Calu3 (cell line): Measurements from ENCODE around the gene COX6B2. TPM values are rescaled to one million over a fixed set of nuclear protein-coding genes. Genes with fewer than 3 reads are reported as not detected.

ENCODE experiments used
- BruUV-seq: library from RNA; stranded (reverse); fragments of 400-500 nt; replicated peaks from 2 replicates; lab custom pipeline; 2021; lab: Mats Ljungman, UMichigan
- CTCF ChIA-PET: fragments of 300-600 bp; sonication (Branson Sonifier 250); formaldehyde crosslinking; loops from one replicate; lab custom pipeline; 2022; ENCODE audit warnings: antibody characterized with exemption; lab: Charles Lee
- DNase-seq: peaks from one replicate; pipeline ENCODE4 v3.0.0; 2022
- H3K27ac Mint-ChIP-seq: one replicate; pipeline ENCODE4 v1.8.0; 2022; ENCODE audit warnings: mixed read lengths; ENCODE audit not compliant: unreplicated experiment
- H3K27me3 Mint-ChIP-seq: one replicate; pipeline ENCODE4 v1.8.0; 2022; ENCODE audit warnings: mixed read lengths; ENCODE audit not compliant: unreplicated experiment
- H3K36me3 Mint-ChIP-seq: one replicate; pipeline ENCODE4 v1.8.0; 2022; ENCODE audit warnings: mild to moderate bottlenecking, moderate library complexity, mixed read lengths; ENCODE audit not compliant: insufficient read depth, unreplicated experiment
- H3K4me1 Mint-ChIP-seq: one replicate; pipeline ENCODE4 v1.8.0; 2022; ENCODE audit warnings: mild to moderate bottlenecking, low read depth, mixed read lengths; ENCODE audit not compliant: unreplicated experiment
- H3K4me3 Mint-ChIP-seq: one replicate; pipeline ENCODE4 v1.8.0; 2022; ENCODE audit warnings: mild to moderate bottlenecking, low read depth, moderate library complexity, mixed read lengths; ENCODE audit not compliant: unreplicated experiment
- H3K9me3 Mint-ChIP-seq: one replicate; pipeline ENCODE4 v1.8.0; 2022; ENCODE audit warnings: low read depth, mixed read lengths; ENCODE audit not compliant: unreplicated experiment
- intact Hi-C: fragments of 100-400 bp; cut with micrococcal nuclease; formaldehyde crosslinking; loops from one replicate; pipeline ENCODE4 v1.10.0; 2022; ENCODE audit not compliant: unreplicated experiment
- total RNA-seq: library from RNA; stranded (reverse); gene quantifications from 2 replicates; pipeline ENCODE4 v1.2.3, GENCODE V29; 2022
- TF ChIP-seq, protein P1 (sequence below): fragments of 200-600 bp; IDR thresholded peaks from one replicate; pipeline ENCODE4 v1.8.0; 2022; ENCODE audit warnings: antibody characterized with exemption; ENCODE audit not compliant: unreplicated experiment

COX6B2 gene
- total RNA-seq, 1 experiment from 2014 or later: 3.4 TPM

DNA sequence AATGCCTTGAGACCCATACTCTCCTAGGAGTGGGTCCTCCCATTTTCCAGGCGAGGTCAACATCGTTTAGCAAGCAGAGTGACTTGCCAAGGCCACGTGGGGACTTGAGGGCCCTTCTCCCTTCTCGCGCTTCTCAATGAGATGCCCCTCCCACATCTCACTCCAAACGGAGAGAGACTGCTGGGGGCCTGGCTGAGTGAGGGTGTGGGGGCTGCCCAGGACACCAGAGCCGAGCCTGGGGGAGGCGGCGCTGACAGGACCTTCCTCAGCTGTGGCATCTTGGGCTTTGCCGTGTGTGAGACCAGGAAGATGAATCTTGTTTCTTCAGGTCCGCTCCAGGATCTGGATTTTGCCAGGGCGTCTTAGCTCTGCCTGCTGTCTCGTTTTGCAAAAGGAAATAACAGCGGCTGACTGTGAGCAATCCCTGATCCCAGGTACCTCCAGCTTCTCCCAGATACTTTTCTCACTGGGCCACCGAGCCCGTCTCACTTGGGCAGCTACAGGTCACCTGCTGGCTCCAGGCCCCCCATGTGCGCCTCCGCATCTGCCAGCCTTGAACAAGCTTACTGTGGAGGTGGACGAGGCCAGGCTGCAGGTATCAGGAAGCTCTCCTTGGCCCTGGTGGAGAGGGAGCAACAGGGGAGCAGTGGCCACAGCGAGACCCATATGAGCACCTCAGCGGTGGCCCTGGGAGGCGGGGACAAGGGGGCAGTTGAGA, 6.0 kb downstream of the COX6B2 start:
- Mint-ChIP-seq H3K36me3 (peaks cover 28% of the 10 kb centered on the region), H3K27ac (no peak overlapping the region), H3K9me3 (no peaks in the 10 kb centered on the region), H3K4me3 (no peak overlapping the region), H3K4me1 (peaks cover 45% of the 10 kb centered on the region), H3K27me3 (peaks cover 28% of the 10 kb centered on the region)
- CTCF ChIA-PET: interaction anchor here (1.3 kb wide), 1 partner anchor 9 kb away, joined by 3 read pairs; no protein-coding TSS in a partner anchor
- TF ChIP-seq, protein P1, sequence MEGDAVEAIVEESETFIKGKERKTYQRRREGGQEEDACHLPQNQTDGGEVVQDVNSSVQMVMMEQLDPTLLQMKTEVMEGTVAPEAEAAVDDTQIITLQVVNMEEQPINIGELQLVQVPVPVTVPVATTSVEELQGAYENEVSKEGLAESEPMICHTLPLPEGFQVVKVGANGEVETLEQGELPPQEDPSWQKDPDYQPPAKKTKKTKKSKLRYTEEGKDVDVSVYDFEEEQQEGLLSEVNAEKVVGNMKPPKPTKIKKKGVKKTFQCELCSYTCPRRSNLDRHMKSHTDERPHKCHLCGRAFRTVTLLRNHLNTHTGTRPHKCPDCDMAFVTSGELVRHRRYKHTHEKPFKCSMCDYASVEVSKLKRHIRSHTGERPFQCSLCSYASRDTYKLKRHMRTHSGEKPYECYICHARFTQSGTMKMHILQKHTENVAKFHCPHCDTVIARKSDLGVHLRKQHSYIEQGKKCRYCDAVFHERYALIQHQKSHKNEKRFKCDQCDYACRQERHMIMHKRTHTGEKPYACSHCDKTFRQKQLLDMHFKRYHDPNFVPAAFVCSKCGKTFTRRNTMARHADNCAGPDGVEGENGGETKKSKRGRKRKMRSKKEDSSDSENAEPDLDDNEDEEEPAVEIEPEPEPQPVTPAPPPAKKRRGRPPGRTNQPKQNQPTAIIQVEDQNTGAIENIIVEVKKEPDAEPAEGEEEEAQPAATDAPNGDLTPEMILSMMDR: no peak
- BruUV-seq: no TSS peak
- intact Hi-C loops: no loop called here
- no peak for DNase-seq

DNA sequence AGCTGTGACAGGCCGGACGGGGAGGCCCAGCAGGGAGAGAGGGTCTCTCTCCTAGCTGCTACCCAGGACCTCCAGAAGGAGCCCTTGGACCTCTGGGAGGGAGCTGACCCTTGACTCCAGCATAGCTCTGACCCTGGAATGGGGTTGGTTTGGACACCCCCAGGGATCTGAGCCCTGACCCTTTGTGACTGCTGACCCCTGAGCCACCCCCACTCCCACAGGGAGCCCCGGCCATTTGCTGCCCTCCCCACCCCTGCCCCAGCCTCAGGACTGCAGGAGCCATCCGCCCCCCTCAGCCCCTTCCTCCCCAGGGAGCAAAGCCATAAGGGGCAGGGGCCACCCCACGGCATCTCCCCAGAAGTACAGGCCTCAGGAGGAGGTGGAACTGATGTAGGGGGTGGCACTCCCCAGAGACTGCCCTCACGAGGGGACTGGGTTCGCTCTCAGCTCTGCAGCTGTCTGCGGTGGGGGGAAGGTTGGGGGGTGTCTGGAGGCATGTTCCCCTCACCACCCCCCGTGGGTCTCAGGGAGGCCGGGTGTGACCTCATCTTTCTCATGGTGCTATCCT, 7.0 kb downstream of the COX6B2 start:
- CTCF ChIA-PET: no interaction called here
- no TSS peak for BruUV-seq
- TF ChIP-seq, protein P1: no peak
- DNase-seq: no peak
- H3K27me3 Mint-ChIP-seq: peaks cover 19% of the 10 kb centered on the region
- H3K27ac Mint-ChIP-seq: no peak overlapping the region
- intact Hi-C loops: no loop called here
- no peaks in the 10 kb centered on the region for H3K9me3 Mint-ChIP-seq
- no peak overlapping the region for H3K4me3 Mint-ChIP-seq
- peaks cover 36% of the 10 kb centered on the region for H3K4me1 Mint-ChIP-seq
- H3K36me3 Mint-ChIP-seq: peaks cover 25% of the 10 kb centered on the region

DNA sequence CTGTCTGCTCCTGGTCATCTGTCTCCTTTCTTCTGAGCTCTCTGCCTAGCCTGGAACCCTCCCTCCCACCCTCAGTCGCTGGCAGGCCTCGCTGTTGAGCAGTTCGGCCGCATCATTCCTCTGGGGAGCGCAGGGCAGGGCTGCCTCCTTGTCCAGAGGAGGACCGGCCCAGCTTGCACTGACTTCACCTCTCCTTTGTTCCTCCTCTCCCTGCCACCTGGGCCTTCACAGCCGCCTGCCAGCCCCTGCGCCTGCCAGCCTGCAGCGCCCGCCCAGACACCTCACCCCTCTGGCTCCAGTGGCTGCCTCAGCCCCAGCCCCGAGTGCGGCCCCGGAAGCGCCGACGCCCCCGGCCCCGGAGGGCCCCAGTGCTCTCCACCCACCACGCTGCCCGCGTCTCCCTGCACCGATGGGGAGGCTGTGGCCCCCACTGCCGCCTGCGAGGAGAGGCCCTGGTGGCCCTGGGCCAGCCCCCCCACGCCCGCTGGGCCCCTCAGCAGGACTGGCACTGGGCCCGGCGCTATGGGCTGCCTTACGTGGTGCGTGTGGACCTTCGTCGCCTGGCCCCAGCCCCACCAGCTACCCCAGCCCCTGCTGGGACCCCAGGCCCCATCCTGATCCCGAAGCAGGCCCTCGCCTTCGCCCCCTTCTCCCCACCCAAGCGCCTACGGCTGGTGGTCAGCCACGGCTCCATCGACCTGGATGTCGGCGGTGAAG, 7.6 kb downstream of the COX6B2 start:
- H3K9me3 Mint-ChIP-seq: no peaks in the 10 kb centered on the region
- intact Hi-C loops: no loop called here
- H3K27ac Mint-ChIP-seq: no peak overlapping the region
- TF ChIP-seq, protein P1: no peak
- peaks cover 12% of the 10 kb centered on the region for H3K27me3 Mint-ChIP-seq
- H3K4me1 Mint-ChIP-seq: peaks cover 30% of the 10 kb centered on the region
- no peak for DNase-seq
- no TSS peak for BruUV-seq
- H3K4me3 Mint-ChIP-seq: no peak overlapping the region
- CTCF ChIA-PET: interaction anchor here (0.7 kb wide), 1 partner anchor 73 kb away, joined by 4 read pairs; no protein-coding TSS in a partner anchor
- H3K36me3 Mint-ChIP-seq: peaks cover 30% of the 10 kb centered on the region

DNA sequence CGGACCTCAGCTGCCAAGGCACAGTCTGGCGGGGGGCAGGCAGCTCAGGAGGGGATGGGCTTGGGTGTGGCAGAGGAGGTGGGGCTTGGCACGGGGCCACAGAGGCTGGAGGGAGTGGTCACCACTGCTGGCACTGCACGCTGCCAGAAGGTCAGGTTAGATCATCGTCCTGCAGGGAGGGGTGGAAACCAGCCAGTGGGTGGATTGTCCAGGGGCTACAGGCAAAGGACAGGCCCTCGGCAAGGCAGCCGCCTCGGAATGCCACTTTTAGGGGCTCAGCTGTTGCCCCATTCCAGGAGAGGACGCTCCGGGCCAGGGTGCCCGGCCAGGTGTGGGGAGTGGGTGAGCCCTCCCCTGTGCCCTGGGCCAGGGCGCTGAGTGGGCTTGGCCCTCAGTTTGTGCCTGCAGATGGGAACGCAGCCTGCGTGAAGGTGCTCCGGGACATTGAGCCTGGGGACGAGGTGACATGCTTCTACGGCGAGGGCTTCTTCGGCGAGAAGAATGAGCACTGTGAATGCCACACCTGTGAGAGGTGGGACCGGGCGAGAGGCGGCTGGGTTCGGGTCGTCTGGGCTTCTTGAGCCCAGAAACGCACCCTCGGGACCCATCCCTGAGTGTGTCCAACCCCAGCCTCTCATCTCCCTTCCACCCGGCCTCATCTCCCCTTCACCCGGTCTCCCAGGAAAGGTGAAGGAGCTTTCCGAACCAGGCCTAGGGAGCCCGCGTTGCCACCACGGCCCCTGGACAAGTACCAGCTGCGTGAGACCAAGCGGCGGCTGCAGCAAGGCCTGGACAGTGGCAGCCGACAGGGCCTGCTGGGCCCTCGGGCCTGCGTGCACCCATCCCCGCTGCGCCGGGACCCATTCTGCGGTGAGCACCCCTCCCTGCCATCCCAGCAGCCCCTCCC, 8.4 kb downstream of the COX6B2 start:
- intact Hi-C loops: no loop called here
- no peak overlapping the region for H3K4me3 Mint-ChIP-seq

More for the DNA sequence above, 8.4 kb downstream of the COX6B2 start:
- TF ChIP-seq, protein P1: no peak
- Mint-ChIP-seq H3K9me3 (no peaks in the 10 kb centered on the region), H3K27me3 (peaks cover 4% of the 10 kb centered on the region), H3K27ac (peak overlapping the region; percentile 17), H3K36me3 (peaks cover 37% of the 10 kb centered on the region), H3K4me1 (peaks cover 29% of the 10 kb centered on the region)
- BruUV-seq: no TSS peak
- DNase-seq: peak; percentile 74
- CTCF ChIA-PET: interaction anchor here (0.7 kb wide), 1 partner anchor 74 kb away, joined by 4 read pairs; no protein-coding TSS in a partner anchor
